SU-DHL-6 (cell line): Measurements from ENCODE around the gene WNT2B.

ENCODE experiments used
- EZH2phosphoT487 ChIP-seq: fragments of 200-600 bp; sonication (generic), shearing (Covaris generic); conservative IDR thresholded peaks from 2 replicates; pipeline ENCODE4 v1.6.1; 2018; ENCODE audit warnings: mild to moderate bottlenecking, antibody characterized with exemption, low read length, moderate library complexity, mixed read lengths
- TF ChIP-seq, protein P1 (sequence below): fragments of 200-600 bp; sonication (generic); IDR thresholded peaks from one replicate; pipeline ENCODE4 v1.5.1; 2017; ENCODE audit warnings: antibody characterized with exemption, mild to moderate bottlenecking, low read length, moderate library complexity; ENCODE audit not compliant: insufficient read depth, poor library complexity, severe bottlenecking

DNA sequence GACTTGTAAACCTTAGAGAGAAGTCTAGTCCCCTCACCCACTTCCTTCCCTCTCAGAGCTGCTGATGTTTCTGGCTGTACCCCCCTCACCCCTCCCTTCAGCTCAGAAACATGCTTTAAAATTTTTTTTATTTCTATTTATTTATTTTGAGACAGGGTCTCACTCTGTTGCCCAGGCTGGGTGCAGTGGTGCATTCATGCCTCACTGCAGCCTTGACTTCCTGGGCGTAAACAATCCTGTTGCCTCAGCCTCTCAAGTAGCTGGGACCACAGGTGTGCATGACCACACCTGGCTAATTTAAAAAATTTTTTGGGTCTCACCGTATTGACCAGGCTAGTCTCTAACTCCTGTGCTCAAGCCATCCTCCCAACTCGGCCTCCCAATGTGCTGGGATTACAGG lies 2.9 kb upstream of the WNT2B start:
- TF ChIP-seq, protein P1, sequence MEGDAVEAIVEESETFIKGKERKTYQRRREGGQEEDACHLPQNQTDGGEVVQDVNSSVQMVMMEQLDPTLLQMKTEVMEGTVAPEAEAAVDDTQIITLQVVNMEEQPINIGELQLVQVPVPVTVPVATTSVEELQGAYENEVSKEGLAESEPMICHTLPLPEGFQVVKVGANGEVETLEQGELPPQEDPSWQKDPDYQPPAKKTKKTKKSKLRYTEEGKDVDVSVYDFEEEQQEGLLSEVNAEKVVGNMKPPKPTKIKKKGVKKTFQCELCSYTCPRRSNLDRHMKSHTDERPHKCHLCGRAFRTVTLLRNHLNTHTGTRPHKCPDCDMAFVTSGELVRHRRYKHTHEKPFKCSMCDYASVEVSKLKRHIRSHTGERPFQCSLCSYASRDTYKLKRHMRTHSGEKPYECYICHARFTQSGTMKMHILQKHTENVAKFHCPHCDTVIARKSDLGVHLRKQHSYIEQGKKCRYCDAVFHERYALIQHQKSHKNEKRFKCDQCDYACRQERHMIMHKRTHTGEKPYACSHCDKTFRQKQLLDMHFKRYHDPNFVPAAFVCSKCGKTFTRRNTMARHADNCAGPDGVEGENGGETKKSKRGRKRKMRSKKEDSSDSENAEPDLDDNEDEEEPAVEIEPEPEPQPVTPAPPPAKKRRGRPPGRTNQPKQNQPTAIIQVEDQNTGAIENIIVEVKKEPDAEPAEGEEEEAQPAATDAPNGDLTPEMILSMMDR: no peak
- no peak for TF ChIP-seq EZH2phosphoT487
